Bronchial epithelial cell (primary cell): Measurements from ENCODE around the gene MAGI2. TPM values are rescaled to one million over a fixed set of nuclear protein-coding genes. Genes with fewer than 3 reads are reported as not detected.

Experiments
- DNase-seq: peaks from one replicate; pipeline ENCODE4 v3.0.0-alpha.2; 2010; ENCODE audit warnings: low read depth
- FAIRE-seq: peaks from 2 replicates; lab custom pipeline; 2011; peaks lifted over from hg19 to GRCh38; lab: Jason Lieb, UNC
- H3K27me3 ChIP-seq: 2 replicates; pipeline ENCODE4 v1.5.1; 2011; ENCODE audit warnings: low read length; ENCODE audit not compliant: control insufficient read depth, insufficient read depth
- H3K36me3 ChIP-seq: 2 replicates; pipeline ENCODE4 v1.5.1; 2011; ENCODE audit warnings: low read length; ENCODE audit not compliant: control insufficient read depth, insufficient read depth
- H3K4me3 ChIP-seq: 2 replicates; pipeline ENCODE4 v1.5.1; 2011; ENCODE audit warnings: mild to moderate bottlenecking, low read depth, low read length, control low read depth
- total RNA-seq: library from RNA; depleted of rRNA; stranded (reverse); fragments of >200 nt; gene quantifications from 2 replicates; pipeline ENCODE4 v1.2.1, GENCODE V29; 2014
- TF ChIP-seq, protein P1 (sequence below): IDR thresholded peaks from 2 replicates; pipeline ENCODE4 v1.5.1; 2011; ENCODE audit warnings: mild to moderate bottlenecking, moderate library complexity, low read length, control low read depth, inconsistent platforms; ENCODE audit not compliant: insufficient read depth, severe bottlenecking

Gene MAGI2
- total RNA-seq, 1 donor from 2014 or later, result 2.6 TPM

DNA sequence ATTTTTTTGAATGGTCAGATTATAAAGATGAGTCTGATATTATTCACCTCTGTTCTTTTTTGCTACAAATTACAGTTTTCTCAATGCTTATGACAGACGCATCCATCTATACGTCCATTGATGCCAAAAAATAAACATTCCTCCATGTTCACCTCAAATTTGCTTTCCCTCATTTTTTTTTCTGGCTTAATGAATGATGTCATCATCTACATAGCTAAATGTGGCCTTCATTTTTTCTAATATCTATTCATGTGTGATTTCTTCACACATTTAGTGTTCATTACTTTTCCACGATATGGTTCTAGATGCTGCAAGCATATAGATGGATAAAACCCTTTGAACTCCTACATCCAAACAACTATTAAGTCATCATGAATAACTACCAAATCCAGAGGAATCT lies 163.1 kb downstream of the MAGI2 start:
- TF ChIP-seq, protein P1, sequence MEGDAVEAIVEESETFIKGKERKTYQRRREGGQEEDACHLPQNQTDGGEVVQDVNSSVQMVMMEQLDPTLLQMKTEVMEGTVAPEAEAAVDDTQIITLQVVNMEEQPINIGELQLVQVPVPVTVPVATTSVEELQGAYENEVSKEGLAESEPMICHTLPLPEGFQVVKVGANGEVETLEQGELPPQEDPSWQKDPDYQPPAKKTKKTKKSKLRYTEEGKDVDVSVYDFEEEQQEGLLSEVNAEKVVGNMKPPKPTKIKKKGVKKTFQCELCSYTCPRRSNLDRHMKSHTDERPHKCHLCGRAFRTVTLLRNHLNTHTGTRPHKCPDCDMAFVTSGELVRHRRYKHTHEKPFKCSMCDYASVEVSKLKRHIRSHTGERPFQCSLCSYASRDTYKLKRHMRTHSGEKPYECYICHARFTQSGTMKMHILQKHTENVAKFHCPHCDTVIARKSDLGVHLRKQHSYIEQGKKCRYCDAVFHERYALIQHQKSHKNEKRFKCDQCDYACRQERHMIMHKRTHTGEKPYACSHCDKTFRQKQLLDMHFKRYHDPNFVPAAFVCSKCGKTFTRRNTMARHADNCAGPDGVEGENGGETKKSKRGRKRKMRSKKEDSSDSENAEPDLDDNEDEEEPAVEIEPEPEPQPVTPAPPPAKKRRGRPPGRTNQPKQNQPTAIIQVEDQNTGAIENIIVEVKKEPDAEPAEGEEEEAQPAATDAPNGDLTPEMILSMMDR, result no peak
- no peak for DNase-seq
- no peaks in the 10 kb centered on the region for H3K36me3 ChIP-seq

DNA sequence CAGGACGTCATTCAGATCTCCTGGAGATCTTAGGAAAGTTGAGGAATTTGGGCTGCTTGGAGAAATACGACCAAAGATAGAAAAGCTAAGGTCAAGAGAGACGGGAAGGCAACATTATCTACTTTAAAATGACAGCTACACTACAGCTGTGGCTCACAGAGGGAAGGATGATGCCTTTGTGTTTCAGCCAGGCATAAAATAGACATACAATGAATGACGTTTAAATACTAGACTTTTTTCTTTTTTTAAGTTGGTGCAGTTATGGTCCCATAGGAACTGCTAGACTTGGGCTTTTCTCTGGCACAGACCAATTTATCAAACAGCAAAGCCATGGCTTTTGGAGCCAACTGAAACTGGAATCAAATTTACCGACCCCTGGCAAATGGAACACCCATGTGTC lies 164.8 kb downstream of the MAGI2 start:
- DNase-seq, result no peak
- no peaks in the 10 kb centered on the region for H3K27me3 ChIP-seq
- no peak for FAIRE-seq
- H3K36me3 ChIP-seq, result no peaks in the 10 kb centered on the region
- H3K4me3 ChIP-seq, result no peak overlapping the region
- TF ChIP-seq, protein P1, result no peak

More for the DNA sequence above, 163.1 kb downstream of the MAGI2 start:
- no peaks in the 10 kb centered on the region for H3K27me3 ChIP-seq
- FAIRE-seq, result no peak
- no peak overlapping the region for H3K4me3 ChIP-seq

DNA sequence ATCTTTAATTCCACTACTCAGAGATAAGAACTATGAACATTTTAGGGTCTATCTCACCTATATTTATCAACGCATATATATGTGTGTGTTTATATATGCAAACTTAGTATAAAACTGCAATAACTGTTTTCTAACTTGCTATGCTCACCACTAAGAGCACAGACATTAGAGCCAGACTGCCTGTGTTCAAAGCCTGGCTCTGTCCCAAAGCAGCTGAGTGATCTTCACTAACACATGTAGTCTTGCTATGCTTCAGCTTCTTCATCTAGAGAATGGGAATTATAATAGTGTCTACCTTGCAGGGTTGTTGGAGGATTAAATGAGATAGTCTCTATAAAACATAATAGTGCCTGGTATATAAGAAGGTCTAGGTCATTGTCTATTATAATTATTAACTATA lies 165.5 kb downstream of the MAGI2 start:
- Histone ChIP-seq H3K4me3 (no peak overlapping the region), H3K27me3 (no peaks in the 10 kb centered on the region), H3K36me3 (no peaks in the 10 kb centered on the region)
- DNase-seq (no peak), FAIRE-seq (no peak)
- TF ChIP-seq, protein P1, result no peak

DNA sequence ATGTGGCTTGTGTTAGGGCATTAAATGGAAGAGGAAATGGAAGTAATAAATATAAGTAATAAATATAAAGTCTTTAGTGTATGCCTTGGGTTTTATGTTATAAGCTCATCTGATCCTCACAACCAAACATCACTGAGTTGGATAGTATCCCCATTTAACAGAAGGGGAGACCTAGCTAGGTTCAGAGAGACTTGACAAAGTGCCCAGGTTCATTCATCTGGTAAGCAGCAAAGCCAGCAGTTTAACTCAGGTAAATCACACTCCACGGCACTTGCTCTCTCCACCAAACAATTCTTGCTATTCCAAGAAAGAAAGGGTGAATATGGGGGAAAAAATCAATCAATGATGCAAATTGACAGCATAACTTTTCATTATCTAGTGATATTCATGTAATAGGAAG lies 167.3 kb downstream of the MAGI2 start:
- TF ChIP-seq, protein P1, result no peak
- no peaks in the 10 kb centered on the region for H3K27me3 ChIP-seq
- FAIRE-seq, result no peak
- H3K36me3 ChIP-seq, result no peaks in the 10 kb centered on the region
- no peak overlapping the region for H3K4me3 ChIP-seq
- no peak for DNase-seq

DNA sequence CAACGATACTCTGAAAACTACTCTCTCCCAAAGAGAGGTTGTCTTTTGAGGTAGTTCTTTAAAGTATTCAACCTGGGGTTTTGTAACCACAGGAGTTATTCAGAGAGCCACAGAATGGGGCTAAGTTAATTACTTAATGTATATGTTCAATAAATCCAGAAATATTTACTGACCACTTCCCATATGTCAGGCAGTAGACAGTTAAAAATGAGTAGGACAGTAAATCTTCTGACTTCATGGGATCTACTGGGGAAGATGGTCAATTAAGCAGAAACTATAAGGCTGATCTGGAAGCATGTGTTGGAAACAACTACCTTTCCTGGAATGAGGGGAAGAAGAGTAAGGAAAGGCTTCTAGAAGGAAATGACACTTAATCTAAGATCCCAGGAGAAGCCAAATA lies 167.7 kb downstream of the MAGI2 start:
- H3K27me3 ChIP-seq, result no peaks in the 10 kb centered on the region
- no peak overlapping the region for H3K4me3 ChIP-seq
- FAIRE-seq, result no peak
- no peak for DNase-seq
- TF ChIP-seq, protein P1, result no peak
- H3K36me3 ChIP-seq, result no peaks in the 10 kb centered on the region

DNA sequence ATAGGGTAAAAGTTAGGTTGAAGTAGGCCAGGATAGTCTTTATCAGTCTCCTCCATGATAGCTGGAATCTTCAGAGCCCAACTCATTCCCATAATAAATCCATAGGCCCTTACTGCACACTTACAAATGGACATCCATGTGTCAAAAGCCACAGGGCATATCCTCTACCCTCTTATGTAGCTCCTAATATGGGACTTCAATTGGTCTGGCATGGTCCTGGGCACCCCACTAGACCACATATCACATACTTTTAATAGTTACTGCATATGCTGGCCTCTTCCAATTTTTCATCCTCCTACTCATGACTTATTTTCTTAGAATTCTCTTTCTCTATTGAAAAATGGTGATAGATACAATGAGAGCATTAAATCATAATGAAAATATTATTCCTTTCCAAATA lies 169.3 kb downstream of the MAGI2 start:
- Histone ChIP-seq H3K4me3 (no peak overlapping the region), H3K27me3 (no peaks in the 10 kb centered on the region), H3K36me3 (no peaks in the 10 kb centered on the region)
- FAIRE-seq (no peak), DNase-seq (no peak)
- TF ChIP-seq, protein P1, result no peak
